Suprapubic skin (tissue), 4 donors: Measurements from ENCODE around the gene USP20. TPM values are rescaled to one million over a fixed set of nuclear protein-coding genes. Genes with fewer than 3 reads are reported as not detected.

ENCODE experiments used
- DNase-seq, 2 donors: peaks; one replicate each; pipeline ENCODE4 v3.0.0-alpha.2; 2019; ENCODE audit warnings: low spot score in 2 of 2
- H3K27ac ChIP-seq: fragments of 200-600 bp; sonication (generic); one replicate; pipeline ENCODE4 v1.5.1; 2019
- H3K27me3 ChIP-seq: fragments of 200-600 bp; sonication (generic); one replicate; pipeline ENCODE4 v1.5.1; 2019
- H3K36me3 ChIP-seq: fragments of 200-600 bp; sonication (generic); one replicate; pipeline ENCODE4 v1.5.1; 2019
- H3K4me1 ChIP-seq: fragments of 200-600 bp; sonication (generic); one replicate; pipeline ENCODE4 v1.5.1; 2019
- H3K4me3 ChIP-seq: fragments of 200-600 bp; sonication (generic); one replicate; pipeline ENCODE4 v1.5.1; 2019; ENCODE audit warnings: mild to moderate bottlenecking
- H3K9me3 ChIP-seq: fragments of 200-600 bp; sonication (generic); one replicate; pipeline ENCODE4 v1.5.1; 2019
- EP300 ChIP-seq: sonication (generic); formaldehyde crosslinking; IDR thresholded peaks from one replicate; pipeline ENCODE4 v1.6.1; 2017; ENCODE audit warnings: antibody characterized with exemption
- POLR2A ChIP-seq, 2 donors: fragments of 450-650 bp; IDR thresholded peaks; one replicate each; pipeline ENCODE4 v1.6.1; 2017; ENCODE audit warnings: antibody characterized with exemption in 2 of 2, mild to moderate bottlenecking in 2 of 2, moderate library complexity in 2 of 2
- POLR2AphosphoS5 ChIP-seq, 3 donors: sonication (generic); formaldehyde crosslinking; IDR thresholded peaks; one replicate each; pipeline ENCODE4 v1.6.1; 2017; ENCODE audit warnings: antibody characterized with exemption in 3 of 3
- WGBS: methylation state at CpG from one replicate; pipeline ENCODE4 v1.1.5; 2018; 5-methylcytosine and 5-hydroxymethylcytosine counted together
- total RNA-seq, 4 donors: library from RNA; depleted of rRNA; stranded (reverse); fragments of >200 nt; gene quantifications; one replicate each; pipeline ENCODE4 v1.1.0, GENCODE V29; 2016
- TF ChIP-seq, protein P1 (sequence below), 2 donors: fragments of 200-600 bp in 1 of 2; fragments of 450-650 bp in 1 of 2; sonication (generic) in 1 of 2; IDR thresholded peaks; one replicate each; pipeline ENCODE4 v1.5.1; 2016 to 2019; ENCODE audit warnings: antibody characterized with exemption in 2 of 2, mild to moderate bottlenecking in 1 of 2, moderate library complexity in 1 of 2

Gene USP20
- total RNA-seq, 4 donors from 2014 or later = 22.6 to 51.4 (median 34.4) TPM

DNA sequence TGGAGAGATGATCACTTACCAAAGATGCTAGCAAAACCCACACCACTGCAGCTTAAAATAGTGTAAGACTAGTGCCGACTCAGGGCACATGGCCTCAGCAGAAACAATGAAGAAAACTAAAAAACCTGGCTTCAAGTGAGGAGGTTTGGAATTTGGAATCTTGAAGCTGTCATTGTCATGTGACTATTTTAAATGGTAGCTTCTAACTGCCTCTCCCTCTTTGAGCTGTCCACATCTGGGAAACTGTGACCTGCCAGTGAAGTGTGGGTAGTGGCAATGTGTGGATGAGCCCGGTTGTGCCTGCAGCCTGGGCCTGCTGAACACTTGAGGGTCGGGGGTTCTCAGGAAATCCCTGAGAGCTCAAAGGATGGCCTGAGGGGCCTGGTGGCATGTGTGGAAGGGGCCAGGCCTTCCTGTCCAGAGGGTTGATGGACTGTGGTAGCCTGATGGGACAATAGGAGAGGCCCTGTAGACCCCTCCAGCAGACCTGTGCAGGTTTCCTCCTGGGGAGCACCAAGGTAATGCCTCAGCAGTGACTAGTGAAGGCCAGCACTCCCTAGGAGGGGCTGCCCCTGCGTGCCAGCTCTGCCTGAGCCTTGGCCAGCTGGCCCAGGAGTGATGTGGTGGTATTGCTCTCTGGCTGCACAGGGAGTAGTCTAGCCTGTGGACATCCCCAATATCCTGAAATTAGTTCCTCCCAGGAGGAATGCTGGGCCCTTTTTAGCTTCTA, 13.6 kb downstream of the USP20 start:
- no peaks in the 10 kb centered on the region for H3K9me3 ChIP-seq
- H3K36me3 ChIP-seq = peaks cover 39% of the 10 kb centered on the region
- WGBS = 47% methylated on average over 1 of the region's 4 CpGs
- TF ChIP-seq EP300 (no peak), POLR2AphosphoS5 (IDR thresholded peaks at IDR 0.05) (no peak)
- TF ChIP-seq, protein P1, sequence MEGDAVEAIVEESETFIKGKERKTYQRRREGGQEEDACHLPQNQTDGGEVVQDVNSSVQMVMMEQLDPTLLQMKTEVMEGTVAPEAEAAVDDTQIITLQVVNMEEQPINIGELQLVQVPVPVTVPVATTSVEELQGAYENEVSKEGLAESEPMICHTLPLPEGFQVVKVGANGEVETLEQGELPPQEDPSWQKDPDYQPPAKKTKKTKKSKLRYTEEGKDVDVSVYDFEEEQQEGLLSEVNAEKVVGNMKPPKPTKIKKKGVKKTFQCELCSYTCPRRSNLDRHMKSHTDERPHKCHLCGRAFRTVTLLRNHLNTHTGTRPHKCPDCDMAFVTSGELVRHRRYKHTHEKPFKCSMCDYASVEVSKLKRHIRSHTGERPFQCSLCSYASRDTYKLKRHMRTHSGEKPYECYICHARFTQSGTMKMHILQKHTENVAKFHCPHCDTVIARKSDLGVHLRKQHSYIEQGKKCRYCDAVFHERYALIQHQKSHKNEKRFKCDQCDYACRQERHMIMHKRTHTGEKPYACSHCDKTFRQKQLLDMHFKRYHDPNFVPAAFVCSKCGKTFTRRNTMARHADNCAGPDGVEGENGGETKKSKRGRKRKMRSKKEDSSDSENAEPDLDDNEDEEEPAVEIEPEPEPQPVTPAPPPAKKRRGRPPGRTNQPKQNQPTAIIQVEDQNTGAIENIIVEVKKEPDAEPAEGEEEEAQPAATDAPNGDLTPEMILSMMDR (IDR thresholded peaks at IDR 0.05) = no peak
- no peak for DNase-seq
- no peak overlapping the region for H3K4me3 ChIP-seq
- H3K27me3 ChIP-seq = no peaks in the 10 kb centered on the region
- no peak overlapping the region for H3K27ac ChIP-seq
- peaks cover 4% of the 10 kb centered on the region for H3K4me1 ChIP-seq

DNA sequence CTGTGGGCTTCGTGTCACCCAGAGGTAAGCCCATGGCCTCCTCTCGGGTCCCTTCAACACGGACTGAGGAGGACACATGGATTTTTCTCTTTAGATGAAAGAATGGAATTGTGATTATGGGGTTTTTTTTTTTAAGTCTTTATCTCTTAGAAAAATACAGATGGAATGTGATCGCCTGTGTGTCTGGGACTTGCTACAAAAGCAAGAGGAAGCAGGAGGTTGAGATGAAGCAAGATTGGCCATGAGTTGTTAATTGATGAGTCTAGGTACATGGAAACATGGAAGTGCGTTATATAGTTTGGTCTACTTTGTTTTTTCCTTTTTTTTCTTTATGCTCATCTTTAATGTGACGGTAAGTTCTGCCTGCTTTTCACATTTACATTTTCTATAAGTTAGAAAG, 14.6 kb downstream of the USP20 start:
- WGBS = 93% methylated on average over 6 of the region's 6 CpGs
- Histone ChIP-seq H3K4me3 (no peak overlapping the region), H3K9me3 (no peaks in the 10 kb centered on the region), H3K27ac (no peak overlapping the region), H3K4me1 (peaks cover 4% of the 10 kb centered on the region), H3K27me3 (no peaks in the 10 kb centered on the region), H3K36me3 (peaks cover 48% of the 10 kb centered on the region)
- no peak for DNase-seq
- TF ChIP-seq POLR2A (IDR thresholded peaks at IDR 0.05) (no peak), POLR2AphosphoS5 (IDR thresholded peaks at IDR 0.05) (no peak), EP300 (no peak)
- TF ChIP-seq, protein P1 (IDR thresholded peaks at IDR 0.05) = no peak

DNA sequence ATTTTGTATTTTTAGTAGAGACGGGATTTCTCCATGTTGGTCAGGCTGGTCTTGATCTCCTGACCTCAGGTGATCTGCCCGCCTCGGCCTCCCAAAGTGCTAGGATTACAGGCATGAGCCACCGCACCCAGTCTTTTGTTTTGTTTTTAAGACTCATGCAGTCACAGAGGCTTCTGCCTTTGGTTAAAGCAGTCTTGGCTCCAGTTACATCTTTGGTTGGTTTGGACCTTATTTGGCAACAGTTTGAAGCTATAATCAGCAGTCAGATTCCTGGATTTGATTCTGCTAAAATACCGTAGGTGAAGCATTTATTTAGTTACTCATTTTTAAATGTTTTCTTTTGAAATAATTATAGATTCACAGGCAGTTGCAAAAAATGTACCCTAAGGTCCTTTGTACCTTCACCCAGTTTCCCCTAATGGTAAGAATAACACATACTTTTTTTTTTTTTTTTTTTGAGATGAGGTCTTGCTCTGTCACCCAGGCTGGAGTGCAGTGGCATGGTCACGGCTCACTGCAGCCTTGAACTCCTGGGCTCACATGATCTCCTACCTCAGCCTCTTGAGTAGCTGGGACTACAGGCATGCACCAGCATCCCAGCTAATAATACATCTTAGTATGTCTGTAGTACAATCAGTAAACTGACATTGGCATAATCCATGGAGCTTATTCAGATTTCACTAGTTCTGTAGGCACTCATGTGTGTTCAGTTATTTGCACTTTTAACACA, 15.7 kb downstream of the USP20 start:
- H3K4me1 ChIP-seq = peaks cover 4% of the 10 kb centered on the region
- no peak overlapping the region for H3K27ac ChIP-seq
- TF ChIP-seq POLR2A (IDR thresholded peaks at IDR 0.05) (no peak), POLR2AphosphoS5 (IDR thresholded peaks at IDR 0.05) (no peak), EP300 (no peak)
- TF ChIP-seq, protein P1 (IDR thresholded peaks at IDR 0.05) = no peak
- no peak overlapping the region for H3K4me3 ChIP-seq
- DNase-seq = no peak
- no peaks in the 10 kb centered on the region for H3K9me3 ChIP-seq
- peaks cover 54% of the 10 kb centered on the region for H3K36me3 ChIP-seq
- WGBS = 82% methylated on average over 6 of the region's 6 CpGs
- no peaks in the 10 kb centered on the region for H3K27me3 ChIP-seq

DNA sequence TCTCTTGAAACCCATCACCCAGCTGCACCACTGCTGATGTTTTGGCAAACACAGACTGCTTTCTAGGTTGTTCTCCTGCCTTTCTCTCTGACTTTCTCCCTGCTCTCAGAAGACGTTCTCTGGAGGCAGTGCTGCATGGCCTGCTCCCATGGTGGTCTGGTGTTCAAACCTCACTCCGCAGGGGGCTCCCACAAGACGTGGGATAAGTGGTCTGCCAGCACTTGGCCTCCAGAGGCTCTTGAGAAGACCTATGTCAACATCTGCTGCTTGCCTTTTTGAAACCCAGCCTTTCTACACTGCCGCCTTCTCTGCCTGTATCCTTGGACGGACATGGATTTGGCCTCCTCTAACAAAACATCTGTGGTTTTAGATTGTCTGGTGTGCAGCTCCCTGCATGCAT, 16.6 kb downstream of the USP20 start:
- TF ChIP-seq EP300 (no peak), POLR2AphosphoS5 (IDR thresholded peaks at IDR 0.05) (no peak), POLR2A (IDR thresholded peaks at IDR 0.05) (no peak)
- TF ChIP-seq, protein P1 (IDR thresholded peaks at IDR 0.05) = no peak
- Histone ChIP-seq H3K27me3 (no peaks in the 10 kb centered on the region), H3K36me3 (peaks cover 63% of the 10 kb centered on the region), H3K9me3 (no peaks in the 10 kb centered on the region), H3K27ac (no peak overlapping the region), H3K4me1 (peaks cover 2% of the 10 kb centered on the region), H3K4me3 (no peak overlapping the region)
- DNase-seq = no peak
- WGBS = 90% methylated on average over 5 of the region's 5 CpGs

DNA sequence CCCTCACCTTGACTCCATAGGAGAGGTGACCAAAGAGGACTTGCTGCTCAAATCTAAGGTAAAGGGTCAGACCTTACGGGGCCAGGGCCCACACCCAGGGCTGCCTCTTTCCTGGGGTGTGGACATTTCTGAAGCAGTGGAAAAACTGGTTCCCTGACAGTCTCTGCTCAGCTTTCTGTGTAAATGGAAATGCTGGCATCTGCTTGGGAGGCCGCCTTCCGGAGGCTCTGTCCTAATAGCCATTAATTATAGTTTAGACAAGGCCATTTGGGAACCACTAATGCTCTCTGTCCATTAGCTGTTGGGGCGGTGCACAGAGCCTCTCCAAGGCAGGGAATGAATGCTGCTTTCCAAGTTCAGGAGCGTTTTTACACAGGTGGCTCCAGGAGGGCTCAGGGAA, 17.3 kb downstream of the USP20 start:
- H3K27ac ChIP-seq = no peak overlapping the region
- no peaks in the 10 kb centered on the region for H3K27me3 ChIP-seq
- TF ChIP-seq, protein P1 (IDR thresholded peaks at IDR 0.05) = no peak
- TF ChIP-seq EP300 (no peak), POLR2A (IDR thresholded peaks at IDR 0.05) (no peak), POLR2AphosphoS5 (IDR thresholded peaks at IDR 0.05) (no peak)
- no peaks in the 10 kb centered on the region for H3K4me1 ChIP-seq
- no peak overlapping the region for H3K4me3 ChIP-seq
- 65% methylated on average over 4 of the region's 5 CpGs for WGBS
- H3K36me3 ChIP-seq = peaks cover 70% of the 10 kb centered on the region
- DNase-seq = no peak
- no peaks in the 10 kb centered on the region for H3K9me3 ChIP-seq
